PC-3 (cell line): ENCODE results near the gene VPS13C.

Experiments
- CTCF ChIP-seq: fragments of 300-600 bp; sonication (generic); conservative IDR thresholded peaks from 2 replicates; pipeline ENCODE4 v1.5.1; 2017; ENCODE audit warnings: antibody characterized with exemption, low read depth, mild to moderate bottlenecking, low read length
- EZH2phosphoT487 ChIP-seq: fragments of 300-600 bp; sonication (generic); IDR thresholded peaks from 2 replicates; pipeline ENCODE4 v1.6.1; 2018; ENCODE audit warnings: mild to moderate bottlenecking, antibody characterized with exemption, low read length, borderline replicate concordance

- TF ChIP-seq CTCF: no peak
- TF ChIP-seq EZH2phosphoT487: no peak
Observed at GRCh38 chr15:61997786-61998185, 62.5 kb downstream of the VPS13C start.
